ENCODE results near the gene POGLUT2.

DNA sequence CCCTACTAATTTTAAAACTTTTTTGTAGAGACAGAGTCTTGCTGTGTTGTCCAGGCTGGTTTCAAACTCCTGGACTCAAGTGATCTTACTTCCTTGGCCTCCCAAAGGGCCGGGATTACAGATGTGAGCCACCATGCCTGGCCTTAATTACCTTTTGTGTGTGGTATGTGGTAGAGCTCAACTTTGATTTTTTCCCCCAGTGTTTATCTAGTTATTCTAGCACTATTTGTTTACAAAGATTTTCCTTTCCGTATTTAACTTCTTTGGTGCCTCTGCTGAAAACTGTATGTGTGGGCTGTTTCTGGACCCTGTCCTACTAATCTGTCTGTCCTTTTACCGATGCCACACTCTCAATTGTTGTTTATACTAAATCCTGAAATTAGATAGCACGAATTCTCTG is 37.7 kb upstream of the POGLUT2 start:
- TF ChIP-seq, protein P1, sequence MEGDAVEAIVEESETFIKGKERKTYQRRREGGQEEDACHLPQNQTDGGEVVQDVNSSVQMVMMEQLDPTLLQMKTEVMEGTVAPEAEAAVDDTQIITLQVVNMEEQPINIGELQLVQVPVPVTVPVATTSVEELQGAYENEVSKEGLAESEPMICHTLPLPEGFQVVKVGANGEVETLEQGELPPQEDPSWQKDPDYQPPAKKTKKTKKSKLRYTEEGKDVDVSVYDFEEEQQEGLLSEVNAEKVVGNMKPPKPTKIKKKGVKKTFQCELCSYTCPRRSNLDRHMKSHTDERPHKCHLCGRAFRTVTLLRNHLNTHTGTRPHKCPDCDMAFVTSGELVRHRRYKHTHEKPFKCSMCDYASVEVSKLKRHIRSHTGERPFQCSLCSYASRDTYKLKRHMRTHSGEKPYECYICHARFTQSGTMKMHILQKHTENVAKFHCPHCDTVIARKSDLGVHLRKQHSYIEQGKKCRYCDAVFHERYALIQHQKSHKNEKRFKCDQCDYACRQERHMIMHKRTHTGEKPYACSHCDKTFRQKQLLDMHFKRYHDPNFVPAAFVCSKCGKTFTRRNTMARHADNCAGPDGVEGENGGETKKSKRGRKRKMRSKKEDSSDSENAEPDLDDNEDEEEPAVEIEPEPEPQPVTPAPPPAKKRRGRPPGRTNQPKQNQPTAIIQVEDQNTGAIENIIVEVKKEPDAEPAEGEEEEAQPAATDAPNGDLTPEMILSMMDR (IDR thresholded peaks at IDR 0.05), result no peak
- no peak for TF ChIP-seq POLR2A (IDR thresholded peaks at IDR 0.05)
